Measurements from ENCODE around the gene TASP1.

Gene TASP1

GRCh38 chr20:13436530-13436929 lies 202.2 kb downstream of the TASP1 start:
- no peak overlapping the region for H3K4me2 ChIP-seq (ENCODE audit: low read depth, low read length, poor library complexity, severe bottlenecking)
- H3K9ac ChIP-seq (ENCODE audit: low read length) = no peak overlapping the region
- H4K20me1 ChIP-seq (ENCODE audit: low read depth, low read length) = no peaks in the 10 kb centered on the region
- H3K27ac ChIP-seq (ENCODE audit: low read depth, low read length) = no peak overlapping the region
- H3K9me3 ChIP-seq (ENCODE audit: insufficient read depth, low read length) = no peaks in the 10 kb centered on the region
- H3K9me2 ChIP-seq (replicated peaks; ENCODE audit: insufficient read depth, low read length) = no peaks in the 10 kb centered on the region
- TF ChIP-seq CTCF (IDR thresholded peaks at IDR 0.05; ENCODE audit: insufficient read depth, low read length, poor library complexity, severe bottlenecking) = no peak
- TF ChIP-seq EZH2phosphoT487 (conservative IDR thresholded peaks at IDR 0.05; ENCODE audit: low read length) = no peak
- no peak overlapping the region for H3K4me3 ChIP-seq (ENCODE audit: insufficient read depth, low read length, poor library complexity, severe bottlenecking)
- no peak overlapping the region for H2AFZ ChIP-seq (ENCODE audit: low read depth, low read length, severe bottlenecking)
- no peaks in the 10 kb centered on the region for H3K36me3 ChIP-seq (ENCODE audit: low read length)
- no peaks in the 10 kb centered on the region for H3K79me2 ChIP-seq (ENCODE audit: insufficient read depth, low read length)
- H3F3A ChIP-seq (ENCODE audit: insufficient read depth) = no peaks in the 10 kb centered on the region
- H3K27me3 ChIP-seq (ENCODE audit: low read length) = no peaks in the 10 kb centered on the region

- H4K20me1 ChIP-seq (ENCODE audit: low read depth, low read length) = no peaks in the 10 kb centered on the region
- no peak for TF ChIP-seq CTCF (IDR thresholded peaks at IDR 0.05; ENCODE audit: insufficient read depth, low read length, poor library complexity, severe bottlenecking)
- no peak for TF ChIP-seq EZH2phosphoT487 (conservative IDR thresholded peaks at IDR 0.05; ENCODE audit: low read length)
- no peaks in the 10 kb centered on the region for H3K27me3 ChIP-seq (ENCODE audit: low read length)
- no peak overlapping the region for H3K4me3 ChIP-seq (ENCODE audit: insufficient read depth, low read length, poor library complexity, severe bottlenecking)
- no peaks in the 10 kb centered on the region for H3F3A ChIP-seq (ENCODE audit: insufficient read depth)
- no peak overlapping the region for H3K27ac ChIP-seq (ENCODE audit: low read depth, low read length)
- H3K9ac ChIP-seq (ENCODE audit: low read length) = no peak overlapping the region
- H3K79me2 ChIP-seq (ENCODE audit: insufficient read depth, low read length) = no peaks in the 10 kb centered on the region
- H3K9me3 ChIP-seq (ENCODE audit: insufficient read depth, low read length) = no peaks in the 10 kb centered on the region
- H2AFZ ChIP-seq (ENCODE audit: low read depth, low read length, severe bottlenecking) = no peak overlapping the region
- no peaks in the 10 kb centered on the region for H3K9me2 ChIP-seq (replicated peaks; ENCODE audit: insufficient read depth, low read length)
- H3K4me2 ChIP-seq (ENCODE audit: low read depth, low read length, poor library complexity, severe bottlenecking) = no peak overlapping the region
- no peaks in the 10 kb centered on the region for H3K36me3 ChIP-seq (ENCODE audit: low read length)
These were observed 206.6 kb downstream of the TASP1 start for GRCh38 chr20:13432126-13432525.

- H2AFZ ChIP-seq (ENCODE audit: low read depth, low read length, severe bottlenecking) = no peak overlapping the region
- H3K27ac ChIP-seq (ENCODE audit: low read depth, low read length) = no peak overlapping the region
- H3K9ac ChIP-seq (ENCODE audit: low read length) = no peak overlapping the region
These were observed 208.3 kb downstream of the TASP1 start for GRCh38 chr20:13430346-13431002.

More at GRCh38 chr20:13430346-13431002, 208.3 kb downstream of the TASP1 start:
- Histone ChIP-seq H3K27me3 (ENCODE audit: low read length) (no peaks in the 10 kb centered on the region), H3F3A (ENCODE audit: insufficient read depth) (no peaks in the 10 kb centered on the region), H4K20me1 (ENCODE audit: low read depth, low read length) (no peaks in the 10 kb centered on the region), H3K79me2 (ENCODE audit: insufficient read depth, low read length) (no peaks in the 10 kb centered on the region), H3K9me3 (ENCODE audit: insufficient read depth, low read length) (no peaks in the 10 kb centered on the region), H3K4me3 (ENCODE audit: insufficient read depth, low read length, poor library complexity, severe bottlenecking) (no peak overlapping the region), H3K36me3 (ENCODE audit: low read length) (no peaks in the 10 kb centered on the region), H3K4me2 (ENCODE audit: low read depth, low read length, poor library complexity, severe bottlenecking) (no peak overlapping the region), H3K9me2 (replicated peaks; ENCODE audit: insufficient read depth, low read length) (no peaks in the 10 kb centered on the region)
- no peak for TF ChIP-seq EZH2phosphoT487 (conservative IDR thresholded peaks at IDR 0.05; ENCODE audit: low read length)
- no peak for TF ChIP-seq CTCF (IDR thresholded peaks at IDR 0.05; ENCODE audit: insufficient read depth, low read length, poor library complexity, severe bottlenecking)
